22Rv1 (cell line): ENCODE data around the gene ERO1B.

Source experiments
- CTCF ChIP-seq: fragments of 450-650 bp; IDR thresholded peaks from 2 replicates; pipeline ENCODE4 v1.5.1; 2017; ENCODE audit warnings: mild to moderate bottlenecking
- ZFX ChIP-seq: fragments of 450-650 bp; IDR thresholded peaks from 2 replicates; pipeline ENCODE4 v1.6.1; 2017; ENCODE audit warnings: antibody characterized with exemption, borderline replicate concordance

GRCh38 chr1:236253119-236253518 is 28.6 kb downstream of the ERO1B start:
- no peak for TF ChIP-seq CTCF
- no peak for TF ChIP-seq ZFX
